Measurements from ENCODE around the gene CCDC6. TPM values are rescaled to one million over a fixed set of nuclear protein-coding genes. Genes with fewer than 3 reads are reported as not detected.

CCDC6 gene
- total RNA-seq, 4 donors from 2014 or later = 30.8 to 66.0 (median 53.4) TPM

DNA sequence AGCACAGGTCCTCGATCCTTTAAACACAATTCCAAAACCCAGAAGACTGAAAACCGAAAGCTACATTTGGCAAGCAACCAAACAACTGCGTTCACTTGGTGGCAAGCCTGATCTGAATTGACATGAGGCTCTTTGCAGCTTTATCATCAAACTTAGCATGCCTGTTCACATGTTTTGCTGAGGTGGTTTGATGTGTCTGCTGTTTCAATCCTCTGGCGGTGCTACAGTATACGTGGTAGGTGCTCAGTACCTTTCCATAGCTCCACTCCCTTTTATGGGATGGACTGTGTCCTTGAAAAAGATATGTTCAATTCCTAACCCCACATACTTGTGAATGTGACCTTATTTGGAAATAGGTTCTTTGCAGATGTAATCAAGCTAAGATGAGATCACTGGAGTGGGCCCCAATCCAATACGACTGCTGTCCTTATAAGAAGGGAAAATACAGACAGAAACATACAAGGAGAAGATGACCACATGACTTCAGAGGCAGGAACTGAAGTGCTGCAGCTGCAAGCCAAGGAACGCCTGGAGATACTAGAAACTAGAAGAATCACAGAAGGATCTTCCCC is 33.4 kb downstream of the CCDC6 start:
- no peaks in the 10 kb centered on the region for H3K36me3 ChIP-seq
- 19 to 35% methylated on average over 6 to 7 of the region's 7 CpGs for WGBS, 2 donors (ENCODE audit: low coverage in 1 of 2)
- H3K27me3 ChIP-seq = no peaks in the 10 kb centered on the region
- H3K4me1 ChIP-seq = peaks cover 15 to 76% (median 15%) of the 10 kb centered on the region in 3 donors
- peak overlapping the region; percentile 71 to 93 (median 75) for H3K27ac ChIP-seq
- ATAC-seq = peak; percentile 73
- TF ChIP-seq EP300 (IDR thresholded peaks at IDR 0.05) (no peak), POLR2AphosphoS5 (IDR thresholded peaks at IDR 0.05) (peak; percentile 44), POLR2A (IDR thresholded peaks at IDR 0.05) (no peak)
- TF ChIP-seq, protein P1, sequence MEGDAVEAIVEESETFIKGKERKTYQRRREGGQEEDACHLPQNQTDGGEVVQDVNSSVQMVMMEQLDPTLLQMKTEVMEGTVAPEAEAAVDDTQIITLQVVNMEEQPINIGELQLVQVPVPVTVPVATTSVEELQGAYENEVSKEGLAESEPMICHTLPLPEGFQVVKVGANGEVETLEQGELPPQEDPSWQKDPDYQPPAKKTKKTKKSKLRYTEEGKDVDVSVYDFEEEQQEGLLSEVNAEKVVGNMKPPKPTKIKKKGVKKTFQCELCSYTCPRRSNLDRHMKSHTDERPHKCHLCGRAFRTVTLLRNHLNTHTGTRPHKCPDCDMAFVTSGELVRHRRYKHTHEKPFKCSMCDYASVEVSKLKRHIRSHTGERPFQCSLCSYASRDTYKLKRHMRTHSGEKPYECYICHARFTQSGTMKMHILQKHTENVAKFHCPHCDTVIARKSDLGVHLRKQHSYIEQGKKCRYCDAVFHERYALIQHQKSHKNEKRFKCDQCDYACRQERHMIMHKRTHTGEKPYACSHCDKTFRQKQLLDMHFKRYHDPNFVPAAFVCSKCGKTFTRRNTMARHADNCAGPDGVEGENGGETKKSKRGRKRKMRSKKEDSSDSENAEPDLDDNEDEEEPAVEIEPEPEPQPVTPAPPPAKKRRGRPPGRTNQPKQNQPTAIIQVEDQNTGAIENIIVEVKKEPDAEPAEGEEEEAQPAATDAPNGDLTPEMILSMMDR (IDR thresholded peaks at IDR 0.05) = no peak
- H3K4me3 ChIP-seq = peak overlapping the region; percentile 29 to 37
- H3K9me3 ChIP-seq = no peaks in the 10 kb centered on the region

DNA sequence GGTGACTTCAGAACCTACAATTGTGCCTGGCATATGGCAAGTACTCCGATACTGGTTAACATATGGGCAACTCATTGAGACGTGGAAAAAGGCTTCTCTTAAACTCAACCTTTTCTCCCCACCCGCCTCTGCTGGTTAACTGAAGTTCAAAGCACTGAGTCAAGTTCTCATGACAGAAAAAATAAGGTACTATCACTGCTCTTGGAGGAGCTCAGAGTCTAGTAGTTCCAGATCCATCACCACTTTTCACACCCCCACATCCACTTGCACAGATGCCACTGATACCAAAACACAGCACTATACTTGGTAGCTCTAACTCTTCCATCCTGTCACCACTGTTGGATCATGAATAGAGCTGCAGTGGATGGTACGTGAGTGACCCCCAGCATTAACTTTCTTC is 36.2 kb downstream of the CCDC6 start:
- no peak for TF ChIP-seq EP300 (IDR thresholded peaks at IDR 0.05)
- no peak for TF ChIP-seq POLR2A (IDR thresholded peaks at IDR 0.05)
- no peak for TF ChIP-seq POLR2AphosphoS5 (IDR thresholded peaks at IDR 0.05)
- TF ChIP-seq, protein P1 (IDR thresholded peaks at IDR 0.05) = no peak
- Histone ChIP-seq H3K27me3 (no peaks in the 10 kb centered on the region), H3K27ac (peak overlapping the region; percentile 37 to 75 (median 62)), H3K4me3 (no peak overlapping the region), H3K36me3 (no peaks in the 10 kb centered on the region), H3K4me1 (peaks cover 14 to 78% (median 19%) of the 10 kb centered on the region in 3 donors), H3K9me3 (no peaks in the 10 kb centered on the region)
- WGBS, 2 donors (ENCODE audit: low coverage in 1 of 2) = 87 to 90% methylated on average over 3 to 4 of the region's 4 CpGs
- ATAC-seq = no peak

DNA sequence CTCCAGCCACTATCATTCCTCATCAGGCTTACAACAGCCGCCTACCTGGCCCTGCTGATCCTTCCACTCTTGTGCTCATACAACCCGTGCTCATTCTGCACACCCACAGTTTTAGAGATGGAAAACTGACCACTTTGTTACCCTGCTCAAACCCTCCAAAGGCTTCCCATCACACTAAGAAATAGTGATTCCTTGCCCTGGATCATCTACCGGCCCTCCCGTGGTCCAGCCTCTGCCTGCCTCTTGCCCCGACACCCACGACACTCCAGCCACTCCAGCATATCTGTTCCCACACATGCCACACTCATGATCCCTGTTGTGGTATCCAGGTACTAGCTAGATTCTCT is 36.8 kb downstream of the CCDC6 start:
- WGBS, 2 donors (ENCODE audit: low coverage in 1 of 2) = 90 to 97% methylated on average over 6 of the region's 6 CpGs
- peak overlapping the region in 3 of 4 donors; percentile 37 to 71 (median 41) for H3K27ac ChIP-seq
- H3K4me3 ChIP-seq = no peak overlapping the region
- TF ChIP-seq EP300 (IDR thresholded peaks at IDR 0.05) = no peak
- no peak for TF ChIP-seq POLR2AphosphoS5 (IDR thresholded peaks at IDR 0.05)
- no peak for TF ChIP-seq POLR2A (IDR thresholded peaks at IDR 0.05)
- TF ChIP-seq, protein P1 (IDR thresholded peaks at IDR 0.05) = no peak
- H3K4me1 ChIP-seq = peaks cover 14 to 84% (median 22%) of the 10 kb centered on the region in 3 donors
- no peaks in the 10 kb centered on the region for H3K9me3 ChIP-seq
- no peaks in the 10 kb centered on the region for H3K36me3 ChIP-seq
- ATAC-seq = no peak
- no peaks in the 10 kb centered on the region for H3K27me3 ChIP-seq

DNA sequence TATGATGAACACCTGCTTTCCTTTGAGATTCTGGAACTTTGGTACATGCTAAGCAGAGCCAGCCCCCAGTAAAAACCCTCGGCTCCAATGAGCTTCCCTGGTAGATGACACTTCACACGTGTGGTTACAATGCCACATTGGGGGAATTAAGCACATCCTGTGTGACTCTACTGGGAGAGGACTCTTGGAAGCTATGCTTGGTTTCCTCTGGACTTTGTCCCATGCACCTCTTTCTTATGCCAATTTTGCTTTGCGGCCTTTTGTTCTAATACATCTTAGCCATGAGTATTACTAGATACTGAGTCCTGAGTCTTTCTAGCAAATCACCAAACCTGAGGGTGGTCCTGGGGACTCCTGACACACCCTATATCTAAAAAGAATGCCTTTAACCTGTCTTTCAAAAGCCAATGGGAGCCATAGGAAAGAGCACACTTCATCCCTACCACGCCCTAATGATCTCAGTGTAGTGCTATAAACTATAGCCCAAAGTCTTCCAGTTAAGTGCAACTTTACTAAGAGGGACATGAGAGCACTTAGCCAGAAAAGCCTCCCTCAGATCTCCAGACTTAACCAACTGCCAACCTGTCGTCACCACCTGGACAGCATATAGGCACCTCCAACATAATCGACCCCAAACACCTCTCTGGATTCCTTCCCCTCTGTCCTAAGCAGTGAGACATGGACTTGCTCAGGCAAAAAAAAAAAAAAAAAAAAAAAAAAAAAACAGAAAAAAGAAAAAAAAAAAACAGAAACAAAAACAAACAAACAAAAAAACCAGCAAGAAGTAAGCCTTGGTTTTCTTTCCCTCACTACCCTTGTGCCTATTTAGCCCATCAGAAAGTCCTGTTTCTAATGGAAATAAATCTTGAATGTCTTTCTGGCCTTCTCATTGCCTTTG is 37.4 kb downstream of the CCDC6 start:
- no peak for ATAC-seq
- Histone ChIP-seq H3K4me3 (no peak overlapping the region), H3K36me3 (no peaks in the 10 kb centered on the region), H3K27me3 (no peaks in the 10 kb centered on the region), H3K4me1 (peaks cover 14 to 85% (median 22%) of the 10 kb centered on the region in 3 donors), H3K9me3 (no peaks in the 10 kb centered on the region), H3K27ac (peak overlapping the region in 2 of 4 donors; percentile 26 to 71)
- WGBS, 2 donors (ENCODE audit: low coverage in 1 of 2) = 79 to 85% methylated on average over 3 to 5 of the region's 6 CpGs
- TF ChIP-seq POLR2A (IDR thresholded peaks at IDR 0.05) (no peak), POLR2AphosphoS5 (IDR thresholded peaks at IDR 0.05) (no peak), EP300 (IDR thresholded peaks at IDR 0.05) (no peak)
- TF ChIP-seq, protein P1 (IDR thresholded peaks at IDR 0.05) = no peak
